ENCODE measurements around the gene LRRD1.

LRRD1 gene

DNA sequence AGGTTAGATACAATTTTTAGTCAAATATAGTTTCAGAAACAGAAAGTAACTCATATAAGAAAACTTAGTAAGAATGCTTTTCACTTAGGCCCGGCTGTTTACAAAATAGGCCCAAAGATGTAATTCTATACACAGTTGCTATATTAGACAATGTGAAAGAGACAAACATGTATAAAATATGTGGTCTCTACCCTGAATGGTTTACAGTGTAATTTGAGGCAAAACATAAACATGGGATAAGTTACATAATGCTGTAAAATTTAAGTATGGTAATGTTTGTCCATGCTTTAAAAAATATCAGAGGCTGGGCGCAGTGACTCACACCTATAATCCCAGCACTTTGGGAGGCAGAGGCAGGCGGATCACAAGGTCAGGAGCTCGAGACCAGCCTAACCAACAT lies 48.0 kb upstream of the LRRD1 start:
- POLR2A ChIA-PET, result no interaction called here
- Histone ChIP-seq H3K36me3 (ENCODE audit: control insufficient read depth in 2 of 2, insufficient read depth in 1 of 2, low read length in 2 of 2) (peaks cover 55 to 58% of the 10 kb centered on the region in 2 experiments), H3K9me3 (ENCODE audit: control insufficient read depth, insufficient read depth, low read depth, low read length) (no peaks in the 10 kb centered on the region), H3K27ac (ENCODE audit: extremely low read depth, low read depth, low read length) (no peak overlapping the region), H3K4me3 (ENCODE audit: low read depth, low read length) (no peak overlapping the region), H3K4me1 (ENCODE audit: control insufficient read depth, insufficient read depth, low read length) (no peaks in the 10 kb centered on the region)
- CTCF ChIA-PET, result no interaction called here
- TF ChIP-seq ZNF214 (tag by site-specific recombination; IDR thresholded peaks at IDR 0.05; ENCODE audit: borderline replicate concordance) (no peak), ZNF398 (tag by site-specific recombination; IDR thresholded peaks at IDR 0.05) (no peak), ZBTB17 (tag by site-specific recombination; IDR thresholded peaks at IDR 0.05) (no peak), ZSCAN4 (tag by site-specific recombination; IDR thresholded peaks at IDR 0.05) (no peak), ZNF473 (tag by site-specific recombination; IDR thresholded peaks at IDR 0.05) (no peak), PBX3 (CRISPR knock-in tag; IDR thresholded peaks at IDR 0.05) (no peak), ZNF654 (tag by site-specific recombination; IDR thresholded peaks at IDR 0.05; ENCODE audit: low read depth) (no peak), HOXD13 (CRISPR knock-in tag; IDR thresholded peaks at IDR 0.05; ENCODE audit: borderline replicate concordance) (no peak), SP2 (tag by site-specific recombination; IDR thresholded peaks at IDR 0.05) (no peak), GLI2 (tag by site-specific recombination; IDR thresholded peaks at IDR 0.05; ENCODE audit: borderline replicate concordance, low read depth) (no peak)
- TF ChIP-seq, protein P1, sequence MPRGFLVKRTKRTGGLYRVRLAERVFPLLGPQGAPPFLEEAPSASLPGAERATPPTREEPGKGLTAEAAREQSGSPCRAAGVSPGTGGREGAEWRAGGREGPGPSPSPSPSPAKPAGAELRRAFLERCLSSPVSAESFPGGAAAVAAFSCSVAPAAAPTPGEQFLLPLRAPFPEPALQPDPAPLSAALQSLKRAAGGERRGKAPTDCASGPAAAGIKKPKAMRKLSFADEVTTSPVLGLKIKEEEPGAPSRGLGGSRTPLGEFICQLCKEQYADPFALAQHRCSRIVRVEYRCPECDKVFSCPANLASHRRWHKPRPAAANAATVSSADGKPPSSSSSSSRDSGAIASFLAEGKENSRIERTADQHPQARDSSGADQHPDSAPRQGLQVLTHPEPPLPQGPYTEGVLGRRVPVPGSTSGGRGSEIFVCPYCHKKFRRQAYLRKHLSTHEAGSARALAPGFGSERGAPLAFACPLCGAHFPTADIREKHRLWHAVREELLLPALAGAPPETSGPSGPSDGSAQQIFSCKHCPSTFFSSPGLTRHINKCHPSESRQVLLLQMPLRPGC (tag by site-specific recombination; IDR thresholded peaks at IDR 0.05), result no peak
- TF ChIP-seq, protein P2, sequence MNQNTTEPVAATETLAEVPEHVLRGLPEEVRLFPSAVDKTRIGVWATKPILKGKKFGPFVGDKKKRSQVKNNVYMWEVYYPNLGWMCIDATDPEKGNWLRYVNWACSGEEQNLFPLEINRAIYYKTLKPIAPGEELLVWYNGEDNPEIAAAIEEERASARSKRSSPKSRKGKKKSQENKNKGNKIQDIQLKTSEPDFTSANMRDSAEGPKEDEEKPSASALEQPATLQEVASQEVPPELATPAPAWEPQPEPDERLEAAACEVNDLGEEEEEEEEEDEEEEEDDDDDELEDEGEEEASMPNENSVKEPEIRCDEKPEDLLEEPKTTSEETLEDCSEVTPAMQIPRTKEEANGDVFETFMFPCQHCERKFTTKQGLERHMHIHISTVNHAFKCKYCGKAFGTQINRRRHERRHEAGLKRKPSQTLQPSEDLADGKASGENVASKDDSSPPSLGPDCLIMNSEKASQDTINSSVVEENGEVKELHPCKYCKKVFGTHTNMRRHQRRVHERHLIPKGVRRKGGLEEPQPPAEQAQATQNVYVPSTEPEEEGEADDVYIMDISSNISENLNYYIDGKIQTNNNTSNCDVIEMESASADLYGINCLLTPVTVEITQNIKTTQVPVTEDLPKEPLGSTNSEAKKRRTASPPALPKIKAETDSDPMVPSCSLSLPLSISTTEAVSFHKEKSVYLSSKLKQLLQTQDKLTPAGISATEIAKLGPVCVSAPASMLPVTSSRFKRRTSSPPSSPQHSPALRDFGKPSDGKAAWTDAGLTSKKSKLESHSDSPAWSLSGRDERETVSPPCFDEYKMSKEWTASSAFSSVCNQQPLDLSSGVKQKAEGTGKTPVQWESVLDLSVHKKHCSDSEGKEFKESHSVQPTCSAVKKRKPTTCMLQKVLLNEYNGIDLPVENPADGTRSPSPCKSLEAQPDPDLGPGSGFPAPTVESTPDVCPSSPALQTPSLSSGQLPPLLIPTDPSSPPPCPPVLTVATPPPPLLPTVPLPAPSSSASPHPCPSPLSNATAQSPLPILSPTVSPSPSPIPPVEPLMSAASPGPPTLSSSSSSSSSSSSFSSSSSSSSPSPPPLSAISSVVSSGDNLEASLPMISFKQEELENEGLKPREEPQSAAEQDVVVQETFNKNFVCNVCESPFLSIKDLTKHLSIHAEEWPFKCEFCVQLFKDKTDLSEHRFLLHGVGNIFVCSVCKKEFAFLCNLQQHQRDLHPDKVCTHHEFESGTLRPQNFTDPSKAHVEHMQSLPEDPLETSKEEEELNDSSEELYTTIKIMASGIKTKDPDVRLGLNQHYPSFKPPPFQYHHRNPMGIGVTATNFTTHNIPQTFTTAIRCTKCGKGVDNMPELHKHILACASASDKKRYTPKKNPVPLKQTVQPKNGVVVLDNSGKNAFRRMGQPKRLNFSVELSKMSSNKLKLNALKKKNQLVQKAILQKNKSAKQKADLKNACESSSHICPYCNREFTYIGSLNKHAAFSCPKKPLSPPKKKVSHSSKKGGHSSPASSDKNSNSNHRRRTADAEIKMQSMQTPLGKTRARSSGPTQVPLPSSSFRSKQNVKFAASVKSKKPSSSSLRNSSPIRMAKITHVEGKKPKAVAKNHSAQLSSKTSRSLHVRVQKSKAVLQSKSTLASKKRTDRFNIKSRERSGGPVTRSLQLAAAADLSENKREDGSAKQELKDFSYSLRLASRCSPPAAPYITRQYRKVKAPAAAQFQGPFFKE (tag by site-specific recombination; IDR thresholded peaks at IDR 0.05; ENCODE audit: borderline replicate concordance), result no peak

DNA sequence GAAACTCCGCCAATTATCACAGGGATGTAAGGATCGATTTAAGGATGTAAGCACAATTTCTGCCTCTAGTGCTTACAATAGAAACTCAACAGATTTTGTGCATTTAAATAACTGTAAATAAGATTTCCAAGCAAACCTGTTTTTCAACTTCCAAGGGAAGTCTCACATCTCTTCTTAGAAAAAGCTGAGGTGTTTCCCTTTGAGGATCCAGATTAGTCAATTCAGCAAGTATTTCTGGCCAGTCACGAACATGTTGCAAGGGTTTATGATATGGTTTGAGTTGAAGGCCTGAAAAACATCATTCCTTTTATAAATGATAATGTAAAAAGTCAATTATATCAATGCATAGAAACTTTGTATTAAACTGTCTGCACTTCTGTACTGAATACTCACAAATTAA lies 42.8 kb upstream of the LRRD1 start:
- H3K27ac ChIP-seq (ENCODE audit: extremely low read depth, low read depth, low read length), result no peak overlapping the region
- no peaks in the 10 kb centered on the region for H3K4me1 ChIP-seq (ENCODE audit: control insufficient read depth, insufficient read depth, low read length)
- H3K4me3 ChIP-seq (ENCODE audit: low read depth, low read length), result no peak overlapping the region
- no peaks in the 10 kb centered on the region for H3K9me3 ChIP-seq (ENCODE audit: control insufficient read depth, insufficient read depth, low read depth, low read length)
- peaks cover 72 to 84% of the 10 kb centered on the region in 2 experiments for H3K36me3 ChIP-seq (ENCODE audit: control insufficient read depth in 2 of 2, insufficient read depth in 1 of 2, low read length in 2 of 2)
- POLR2A ChIA-PET, result no interaction called here
- CTCF ChIA-PET, result no interaction called here
- TF ChIP-seq ZEB2 (tag by site-specific recombination; IDR thresholded peaks at IDR 0.05), result no peak
- no peak for TF ChIP-seq ZBTB1 (tag by site-specific recombination; IDR thresholded peaks at IDR 0.05)
- no peak for TF ChIP-seq MYNN (tag by site-specific recombination; IDR thresholded peaks at IDR 0.05; ENCODE audit: borderline replicate concordance)
- TF ChIP-seq KLF9 (tag by site-specific recombination; IDR thresholded peaks at IDR 0.05; ENCODE audit: low read depth), result no peak
- TF ChIP-seq ZNF548 (tag by site-specific recombination; IDR thresholded peaks at IDR 0.05), result no peak
- TF ChIP-seq ZNF530 (tag by site-specific recombination; IDR thresholded peaks at IDR 0.05; ENCODE audit: low read depth), result no peak
- TF ChIP-seq GLIS1 (tag by site-specific recombination; IDR thresholded peaks at IDR 0.05), result no peak
- TF ChIP-seq, protein P3, sequence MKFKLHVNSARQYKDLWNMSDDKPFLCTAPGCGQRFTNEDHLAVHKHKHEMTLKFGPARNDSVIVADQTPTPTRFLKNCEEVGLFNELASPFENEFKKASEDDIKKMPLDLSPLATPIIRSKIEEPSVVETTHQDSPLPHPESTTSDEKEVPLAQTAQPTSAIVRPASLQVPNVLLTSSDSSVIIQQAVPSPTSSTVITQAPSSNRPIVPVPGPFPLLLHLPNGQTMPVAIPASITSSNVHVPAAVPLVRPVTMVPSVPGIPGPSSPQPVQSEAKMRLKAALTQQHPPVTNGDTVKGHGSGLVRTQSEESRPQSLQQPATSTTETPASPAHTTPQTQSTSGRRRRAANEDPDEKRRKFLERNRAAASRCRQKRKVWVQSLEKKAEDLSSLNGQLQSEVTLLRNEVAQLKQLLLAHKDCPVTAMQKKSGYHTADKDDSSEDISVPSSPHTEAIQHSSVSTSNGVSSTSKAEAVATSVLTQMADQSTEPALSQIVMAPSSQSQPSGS (tag by site-specific recombination; IDR thresholded peaks at IDR 0.05; ENCODE audit: low read depth), result no peak
- TF ChIP-seq EGR2 (tag by site-specific recombination; IDR thresholded peaks at IDR 0.05; ENCODE audit: low read depth), result no peak
- TF ChIP-seq ZNF776 (tag by site-specific recombination; IDR thresholded peaks at IDR 0.05; ENCODE audit: borderline replicate concordance), result no peak
- TF ChIP-seq ZNF830 (tag by site-specific recombination; IDR thresholded peaks at IDR 0.05; ENCODE audit: low read depth), result no peak
